ENCODE results near the gene GPC3.

The GPC3 gene

GRCh38 chrX:133926809-133927208 lies 58.6 kb downstream of the GPC3 start:
- Histone ChIP-seq H2AFZ (ENCODE audit: low read length) (no peak overlapping the region), H3K36me3 (replicated peaks in 1 of 2; ENCODE audit: control insufficient read depth in 2 of 2, insufficient read depth in 2 of 2, low read length in 2 of 2) (no peaks in the 10 kb centered on the region), H2BK12ac (ENCODE audit: low read length) (no peak overlapping the region), H3K27me3 (ENCODE audit: control insufficient read depth in 3 of 3, insufficient read depth in 3 of 3, low read depth in 1 of 3, low read length in 3 of 3) (peaks cover 0 to 1% (median 0%) of the 10 kb centered on the region in 3 experiments), H2BK5ac (ENCODE audit: low read length) (no peak overlapping the region), H2AK5ac (ENCODE audit: low read depth, low read length) (no peak overlapping the region), H2BK120ac (ENCODE audit: low read depth, low read length) (no peak overlapping the region), H3K9ac (ENCODE audit: low read depth, low read length, poor library complexity) (no peak overlapping the region), H2BK15ac (ENCODE audit: low read length) (no peak overlapping the region), H3K9me3 (replicated peaks in 1 of 2; ENCODE audit: control insufficient read depth in 2 of 2, insufficient read depth in 1 of 2, low read depth in 1 of 2, low read length in 2 of 2) (no peaks in the 10 kb centered on the region), H3K79me1 (ENCODE audit: low read depth, low read length) (no peaks in the 10 kb centered on the region), H3K4me2 (ENCODE audit: insufficient read depth, low read length, poor library complexity, severe bottlenecking) (no peak overlapping the region), H3K27ac (replicated peaks; ENCODE audit: low read length) (no peak overlapping the region), H3K4me3 (ENCODE audit: low read length in 2 of 2) (no peak overlapping the region), H3K18ac (ENCODE audit: low read length) (no peak overlapping the region), H3K4ac (ENCODE audit: low read length) (no peak overlapping the region), H3K14ac (ENCODE audit: low read length) (no peak overlapping the region), H3K4me1 (ENCODE audit: control insufficient read depth in 2 of 2, insufficient read depth in 1 of 2, low read depth in 1 of 2, low read length in 2 of 2) (peaks cover under 1 to 4% of the 10 kb centered on the region in 2 donors), H4K8ac (ENCODE audit: low read depth, low read length) (no peak overlapping the region), H4K91ac (ENCODE audit: low read depth, low read length, poor library complexity) (no peak overlapping the region), H3K23ac (ENCODE audit: low read depth, low read length, poor library complexity) (no peak overlapping the region)
- no peak for DNase-seq (ENCODE audit: low spot score)
- WGBS, 2 donors (ENCODE audit: extremely low coverage in 2 of 2, insufficient read length in 2 of 2, insufficient replicate concordance in 1 of 2): no CpG with 5 or more reads among the region's 4 CpGs

DNA sequence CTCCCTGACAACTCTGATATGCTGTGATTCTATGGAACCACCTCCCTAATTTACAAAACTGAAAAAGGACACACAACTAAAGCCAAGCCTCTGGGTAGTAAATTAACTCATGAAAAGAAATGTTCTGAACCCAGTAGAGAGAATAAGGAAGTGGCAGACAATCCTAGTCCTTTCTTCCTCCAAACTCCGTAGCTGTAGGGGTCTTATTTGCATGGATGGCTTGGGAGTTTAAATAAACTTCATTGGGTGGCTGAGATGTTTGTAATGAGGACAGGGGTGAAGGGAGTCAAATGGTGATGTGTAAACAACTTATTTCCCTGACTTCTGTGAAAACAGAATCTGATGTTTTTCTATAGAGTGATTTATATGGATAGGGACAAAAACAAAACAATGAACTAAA lies 59.3 kb downstream of the GPC3 start:
- no peak for DNase-seq (ENCODE audit: low spot score)

DNA sequence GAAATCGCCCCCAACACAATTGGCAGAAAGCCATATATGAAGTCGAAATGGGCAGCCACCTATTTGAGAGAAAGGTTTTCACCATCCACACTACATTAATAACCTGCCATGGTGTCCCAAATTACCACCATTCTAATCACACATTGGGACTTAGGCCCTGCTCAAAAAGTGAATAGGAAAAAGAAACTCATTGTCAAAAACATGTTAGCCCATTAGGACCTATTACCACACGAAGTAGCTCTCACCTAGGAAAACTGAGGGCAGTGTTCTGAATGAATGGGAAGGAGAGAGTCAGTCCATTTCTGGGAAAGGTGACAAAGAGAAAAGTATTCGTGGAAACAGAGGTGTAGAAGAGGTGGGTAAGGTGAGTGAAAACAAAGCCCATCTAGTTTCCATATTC lies 60.8 kb downstream of the GPC3 start:
- H3K4me1 ChIP-seq (ENCODE audit: control insufficient read depth in 2 of 2, insufficient read depth in 1 of 2, low read depth in 1 of 2, low read length in 2 of 2): peaks cover 8 to 10% of the 10 kb centered on the region in 2 donors
- H3K9ac ChIP-seq (ENCODE audit: low read depth, low read length, poor library complexity): no peak overlapping the region
- no peak overlapping the region for H3K4me2 ChIP-seq (ENCODE audit: insufficient read depth, low read length, poor library complexity, severe bottlenecking)
- no peak for DNase-seq (ENCODE audit: low spot score)
- H3K18ac ChIP-seq (ENCODE audit: low read length): no peak overlapping the region
- no CpG with 5 or more reads among the region's 4 CpGs for WGBS, 2 donors (ENCODE audit: extremely low coverage in 2 of 2, insufficient read length in 2 of 2, insufficient replicate concordance in 1 of 2)
- H2BK5ac ChIP-seq (ENCODE audit: low read length): no peak overlapping the region
- no peak overlapping the region for H3K23ac ChIP-seq (ENCODE audit: low read depth, low read length, poor library complexity)
- no peak overlapping the region for H2AK5ac ChIP-seq (ENCODE audit: low read depth, low read length)
- H4K8ac ChIP-seq (ENCODE audit: low read depth, low read length): no peak overlapping the region
- no peak overlapping the region for H2BK120ac ChIP-seq (ENCODE audit: low read depth, low read length)
- no peaks in the 10 kb centered on the region for H3K27me3 ChIP-seq (ENCODE audit: control insufficient read depth in 3 of 3, insufficient read depth in 3 of 3, low read depth in 1 of 3, low read length in 3 of 3)
- H4K91ac ChIP-seq (ENCODE audit: low read depth, low read length, poor library complexity): no peak overlapping the region
- H2BK15ac ChIP-seq (ENCODE audit: low read length): no peak overlapping the region
- no peak overlapping the region for H2BK12ac ChIP-seq (ENCODE audit: low read length)
- H3K4me3 ChIP-seq (ENCODE audit: low read length in 2 of 2): no peak overlapping the region
- H3K14ac ChIP-seq (ENCODE audit: low read length): no peak overlapping the region
- H3K9me3 ChIP-seq (replicated peaks in 1 of 2; ENCODE audit: control insufficient read depth in 2 of 2, insufficient read depth in 1 of 2, low read depth in 1 of 2, low read length in 2 of 2): no peaks in the 10 kb centered on the region
- no peak overlapping the region for H3K27ac ChIP-seq (replicated peaks; ENCODE audit: low read length)
- H2AFZ ChIP-seq (ENCODE audit: low read length): no peak overlapping the region
- H3K79me1 ChIP-seq (ENCODE audit: low read depth, low read length): no peaks in the 10 kb centered on the region
- no peaks in the 10 kb centered on the region for H3K36me3 ChIP-seq (replicated peaks in 1 of 2; ENCODE audit: control insufficient read depth in 2 of 2, insufficient read depth in 2 of 2, low read length in 2 of 2)
- no peak overlapping the region for H3K4ac ChIP-seq (ENCODE audit: low read length)

More for the DNA sequence above, 59.3 kb downstream of the GPC3 start:
- Histone ChIP-seq H3K23ac (ENCODE audit: low read depth, low read length, poor library complexity) (no peak overlapping the region), H2BK5ac (ENCODE audit: low read length) (no peak overlapping the region), H3K14ac (ENCODE audit: low read length) (no peak overlapping the region), H3K9ac (ENCODE audit: low read depth, low read length, poor library complexity) (no peak overlapping the region), H3K36me3 (replicated peaks in 1 of 2; ENCODE audit: control insufficient read depth in 2 of 2, insufficient read depth in 2 of 2, low read length in 2 of 2) (no peaks in the 10 kb centered on the region), H2BK15ac (ENCODE audit: low read length) (no peak overlapping the region), H3K27me3 (ENCODE audit: control insufficient read depth in 3 of 3, insufficient read depth in 3 of 3, low read depth in 1 of 3, low read length in 3 of 3) (no peaks in the 10 kb centered on the region), H4K8ac (ENCODE audit: low read depth, low read length) (no peak overlapping the region), H3K79me1 (ENCODE audit: low read depth, low read length) (no peaks in the 10 kb centered on the region), H3K4me3 (ENCODE audit: low read length in 2 of 2) (no peak overlapping the region), H2BK12ac (ENCODE audit: low read length) (no peak overlapping the region), H4K91ac (ENCODE audit: low read depth, low read length, poor library complexity) (no peak overlapping the region), H3K18ac (ENCODE audit: low read length) (no peak overlapping the region), H3K27ac (replicated peaks; ENCODE audit: low read length) (no peak overlapping the region), H3K4me2 (ENCODE audit: insufficient read depth, low read length, poor library complexity, severe bottlenecking) (no peak overlapping the region), H2AK5ac (ENCODE audit: low read depth, low read length) (no peak overlapping the region), H3K4ac (ENCODE audit: low read length) (no peak overlapping the region), H2BK120ac (ENCODE audit: low read depth, low read length) (no peak overlapping the region), H3K4me1 (ENCODE audit: control insufficient read depth in 2 of 2, insufficient read depth in 1 of 2, low read depth in 1 of 2, low read length in 2 of 2) (peaks cover 7 to 8% of the 10 kb centered on the region in 2 donors), H3K9me3 (replicated peaks in 1 of 2; ENCODE audit: control insufficient read depth in 2 of 2, insufficient read depth in 1 of 2, low read depth in 1 of 2, low read length in 2 of 2) (no peaks in the 10 kb centered on the region), H2AFZ (ENCODE audit: low read length) (no peak overlapping the region)
- WGBS, 2 donors (ENCODE audit: extremely low coverage in 2 of 2, insufficient read length in 2 of 2, insufficient replicate concordance in 1 of 2): no CpG with 5 or more reads among the region's 1 CpG

- Histone ChIP-seq H3K18ac (ENCODE audit: low read length) (no peak overlapping the region), H3K4me2 (ENCODE audit: insufficient read depth, low read length, poor library complexity, severe bottlenecking) (no peak overlapping the region), H2AK5ac (ENCODE audit: low read depth, low read length) (no peak overlapping the region), H2BK120ac (ENCODE audit: low read depth, low read length) (no peak overlapping the region), H2BK12ac (ENCODE audit: low read length) (no peak overlapping the region), H2BK15ac (ENCODE audit: low read length) (no peak overlapping the region), H3K36me3 (replicated peaks in 1 of 2; ENCODE audit: control insufficient read depth in 2 of 2, insufficient read depth in 2 of 2, low read length in 2 of 2) (no peaks in the 10 kb centered on the region), H3K79me1 (ENCODE audit: low read depth, low read length) (no peaks in the 10 kb centered on the region), H3K4ac (ENCODE audit: low read length) (no peak overlapping the region), H2BK5ac (ENCODE audit: low read length) (no peak overlapping the region), H4K91ac (ENCODE audit: low read depth, low read length, poor library complexity) (no peak overlapping the region), H4K8ac (ENCODE audit: low read depth, low read length) (no peak overlapping the region), H3K4me3 (ENCODE audit: low read length in 2 of 2) (no peak overlapping the region), H3K4me1 (ENCODE audit: control insufficient read depth in 2 of 2, insufficient read depth in 1 of 2, low read depth in 1 of 2, low read length in 2 of 2) (peaks cover 8 to 10% of the 10 kb centered on the region in 2 donors), H2AFZ (ENCODE audit: low read length) (no peak overlapping the region), H3K27me3 (ENCODE audit: control insufficient read depth in 3 of 3, insufficient read depth in 3 of 3, low read depth in 1 of 3, low read length in 3 of 3) (no peaks in the 10 kb centered on the region), H3K9ac (ENCODE audit: low read depth, low read length, poor library complexity) (no peak overlapping the region), H3K14ac (ENCODE audit: low read length) (no peak overlapping the region), H3K27ac (replicated peaks; ENCODE audit: low read length) (no peak overlapping the region), H3K9me3 (replicated peaks in 1 of 2; ENCODE audit: control insufficient read depth in 2 of 2, insufficient read depth in 1 of 2, low read depth in 1 of 2, low read length in 2 of 2) (no peaks in the 10 kb centered on the region), H3K23ac (ENCODE audit: low read depth, low read length, poor library complexity) (no peak overlapping the region)
- no CpG with 5 or more reads among the region's 3 CpGs for WGBS, 2 donors (ENCODE audit: extremely low coverage in 2 of 2, insufficient read length in 2 of 2, insufficient replicate concordance in 1 of 2)
- no peak for DNase-seq (ENCODE audit: low spot score)
These were observed 61.8 kb downstream of the GPC3 start for GRCh38 chrX:133923548-133923947.
